SW480 (cell line): ENCODE data around the gene TOM1.

Experiments
- DNase-seq: peaks from one replicate; pipeline ENCODE4 v3.0.0-alpha.2; 2016; ENCODE audit warnings: low spot score

TOM1 gene

DNA sequence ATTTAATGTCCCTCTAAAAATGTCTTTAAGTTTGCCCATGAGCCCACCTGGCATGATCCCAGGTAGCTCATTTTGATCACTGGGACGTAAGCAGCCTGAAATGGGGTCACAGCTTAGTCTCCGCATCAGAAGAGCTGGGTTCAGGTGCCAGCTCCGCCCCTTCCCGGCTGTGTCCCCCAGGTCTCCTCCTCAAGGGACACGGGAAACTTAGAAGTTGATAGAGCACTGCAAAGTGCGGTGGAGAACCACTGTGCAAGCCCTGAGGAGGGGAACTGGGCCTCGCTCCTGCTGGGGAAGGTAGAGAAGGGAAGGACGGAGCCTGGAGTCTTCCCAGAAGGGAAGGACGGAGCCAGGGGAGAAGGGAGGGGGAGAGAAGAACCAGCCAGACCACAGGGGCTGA is 7.7 kb downstream of the TOM1 start:
- DNase-seq: no peak

DNA sequence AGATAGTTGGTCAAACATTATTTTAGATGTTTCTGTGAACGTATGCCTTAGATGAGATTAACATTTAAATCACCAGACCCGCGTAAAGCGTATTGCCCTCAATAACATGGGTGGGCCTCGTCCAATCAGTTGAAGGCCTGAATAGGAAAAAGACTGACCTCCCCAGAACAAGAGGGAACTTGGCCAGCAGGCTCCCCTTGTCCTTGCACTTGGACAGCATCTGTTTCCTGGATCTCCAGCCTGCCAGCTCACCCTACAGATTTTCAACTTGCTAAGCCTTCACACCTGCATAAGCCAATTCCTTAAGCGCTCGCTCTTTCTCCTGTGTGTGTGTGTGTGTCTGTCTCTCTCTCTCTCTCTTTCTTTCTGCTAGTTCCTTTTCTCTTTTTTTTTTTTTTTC is 8.2 kb downstream of the TOM1 start:
- DNase-seq: no peak

GRCh38 chr22:35308480-35309021 is 8.9 kb downstream of the TOM1 start:
- DNase-seq: no peak

GRCh38 chr22:35310556-35311550 is 11.2 kb downstream of the TOM1 start:
- peak; percentile 8 for DNase-seq

GRCh38 chr22:35311551-35311999 is 11.9 kb downstream of the TOM1 start:
- DNase-seq: no peak

GRCh38 chr22:35312198-35313059 is 12.7 kb downstream of the TOM1 start:
- peak; percentile 79 for DNase-seq

DNA sequence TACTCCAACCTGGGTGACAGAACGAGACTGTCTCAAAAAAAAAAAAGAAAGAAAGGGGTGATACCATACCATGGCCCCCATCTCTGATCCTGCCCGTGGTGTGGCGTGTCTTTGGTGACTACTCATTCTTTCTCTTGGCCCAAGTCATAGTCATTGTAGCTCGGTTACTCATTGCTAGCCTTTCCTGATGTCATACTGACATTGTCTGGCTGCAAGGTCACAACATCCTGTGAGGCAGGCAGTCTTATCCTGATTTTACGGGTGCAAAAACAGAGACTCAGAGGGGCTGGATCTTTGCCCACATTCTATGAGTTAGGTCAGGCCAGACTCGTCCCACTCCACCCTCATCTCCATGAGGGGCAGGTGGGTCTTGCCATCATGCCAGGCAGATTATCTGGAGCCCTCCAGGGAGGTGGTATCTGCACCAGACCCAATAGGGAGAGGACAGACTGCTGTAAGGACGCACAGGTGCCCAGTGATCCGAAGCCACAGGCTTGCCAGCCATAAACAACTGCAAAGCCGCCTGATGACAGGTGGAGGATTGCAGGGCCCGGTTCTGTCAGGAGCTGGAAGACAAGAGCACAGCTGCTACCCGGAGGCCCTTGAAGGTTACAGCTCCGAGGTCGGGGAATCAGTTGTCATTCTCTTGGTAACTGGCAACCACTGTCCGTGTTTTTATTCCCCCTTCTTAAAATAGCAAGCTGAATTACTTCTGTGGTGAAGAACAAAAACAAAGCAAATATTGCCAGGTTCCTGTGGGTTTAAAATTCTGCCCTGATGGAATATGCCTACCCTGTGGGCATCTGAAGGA is 13.8 kb downstream of the TOM1 start:
- peak; percentile 6 for DNase-seq

DNA sequence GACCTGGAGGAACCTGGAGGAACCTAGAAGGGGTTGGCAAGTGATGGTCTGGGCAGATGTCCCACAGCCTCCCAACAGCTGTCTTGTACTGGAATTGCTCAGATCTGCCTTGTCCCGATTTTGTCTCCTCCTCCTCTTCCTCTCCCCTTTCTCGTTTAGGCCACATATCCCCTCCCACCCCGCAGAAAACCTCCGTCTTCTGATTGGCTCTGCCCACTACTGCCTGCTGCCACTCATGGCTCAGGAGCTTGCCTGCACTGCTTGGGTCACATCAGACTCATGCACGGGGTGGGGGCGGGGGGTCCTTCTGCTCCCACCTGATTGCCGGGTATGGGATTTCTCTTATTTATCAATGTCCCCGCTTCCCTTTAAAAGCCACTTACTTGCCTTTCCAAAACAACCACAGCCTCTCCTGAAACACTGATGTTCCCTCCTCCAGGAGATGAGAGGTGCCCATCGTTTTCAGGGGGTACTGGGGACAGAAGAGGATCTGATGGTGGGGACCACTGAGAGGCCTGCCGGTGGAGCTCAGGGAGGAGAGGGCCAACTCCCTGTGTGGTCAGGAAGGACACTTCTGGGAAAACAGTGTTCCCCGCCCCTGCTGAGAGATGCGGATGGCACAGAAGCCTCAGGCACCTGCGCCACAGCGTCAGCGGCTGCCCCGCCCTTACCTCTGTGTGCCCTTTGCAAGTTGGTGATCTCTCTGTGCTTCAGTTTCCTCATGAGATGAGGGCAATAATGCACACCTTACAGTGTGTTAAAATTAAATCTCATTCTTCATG is 14.7 kb downstream of the TOM1 start:
- peak; percentile 20 for DNase-seq

DNA sequence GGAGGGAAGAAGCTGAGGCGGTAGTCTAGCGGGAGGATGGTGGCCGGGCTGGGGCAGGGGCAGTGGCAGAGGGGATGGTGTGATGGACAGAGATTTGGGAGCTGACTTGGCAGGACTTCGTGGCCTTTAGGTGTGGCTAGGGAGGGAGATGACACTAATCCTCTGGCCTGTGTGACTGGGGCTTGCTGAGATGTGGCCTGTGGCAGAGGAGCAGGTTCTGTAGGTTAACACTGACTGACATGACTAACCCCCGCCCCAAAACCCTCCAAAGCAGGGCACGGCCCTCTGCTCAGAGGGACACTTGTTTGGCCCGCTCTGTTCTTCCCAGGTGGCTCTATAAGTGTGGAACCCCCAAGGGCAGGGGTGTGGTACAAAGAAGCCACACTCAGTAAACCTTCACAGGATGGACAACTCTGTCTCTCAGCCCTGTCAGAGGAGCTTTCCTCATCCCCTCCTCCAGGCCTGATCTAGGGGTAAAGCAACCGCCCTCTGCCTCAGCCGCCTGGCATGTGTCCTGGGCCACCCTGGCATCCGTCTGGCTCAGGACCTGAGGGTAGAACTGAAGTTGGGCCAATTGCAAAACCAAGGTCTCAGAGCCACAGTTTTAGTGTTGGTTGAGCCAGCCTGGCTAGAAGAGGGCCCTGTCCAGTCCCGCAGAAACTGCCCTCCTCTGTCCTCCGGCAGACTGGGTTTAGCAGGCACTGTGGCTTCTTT is 15.6 kb downstream of the TOM1 start:
- DNase-seq: no peak

DNA sequence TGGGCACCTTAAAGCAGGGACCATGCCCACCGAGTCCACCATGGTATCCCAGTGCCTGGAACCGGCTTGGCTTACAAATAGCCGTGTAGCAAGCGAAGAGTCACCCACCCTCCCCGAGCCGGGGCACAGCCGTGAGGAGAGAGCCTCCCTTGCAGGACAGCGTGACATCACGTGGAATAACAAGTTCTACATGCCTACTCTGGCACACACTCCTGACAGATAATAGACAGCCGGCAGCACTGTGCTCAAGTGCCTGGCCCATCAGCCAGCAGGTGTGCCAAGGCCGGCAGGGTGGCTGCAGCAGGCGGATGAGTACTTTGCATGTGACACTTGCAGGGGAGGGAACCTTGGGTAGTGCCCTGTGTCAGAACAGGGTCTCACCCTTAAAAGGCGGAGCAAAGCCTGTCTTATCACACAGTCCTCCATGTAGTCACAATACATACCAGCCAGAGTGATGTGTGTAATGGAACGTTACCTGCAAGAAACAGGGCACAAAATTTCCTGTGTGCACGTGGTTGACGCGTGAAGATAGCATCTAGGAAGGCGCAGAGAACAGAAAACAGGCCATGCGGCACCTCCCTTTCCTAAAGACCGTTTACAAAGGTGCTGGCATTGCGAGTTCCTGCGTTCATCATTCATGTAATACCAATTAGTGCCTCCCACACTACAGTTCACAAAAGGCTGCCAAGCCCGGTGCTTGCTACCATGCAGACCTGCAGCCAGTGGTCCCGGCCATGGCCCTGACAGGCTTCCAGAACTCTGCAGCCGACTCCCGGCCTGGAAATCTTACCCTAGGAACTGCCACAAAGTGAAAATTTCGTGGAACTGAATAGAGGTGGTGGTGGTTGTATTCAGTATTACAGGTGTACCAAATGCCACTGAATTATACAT is 16.4 kb downstream of the TOM1 start:
- DNase-seq: no peak

DNA sequence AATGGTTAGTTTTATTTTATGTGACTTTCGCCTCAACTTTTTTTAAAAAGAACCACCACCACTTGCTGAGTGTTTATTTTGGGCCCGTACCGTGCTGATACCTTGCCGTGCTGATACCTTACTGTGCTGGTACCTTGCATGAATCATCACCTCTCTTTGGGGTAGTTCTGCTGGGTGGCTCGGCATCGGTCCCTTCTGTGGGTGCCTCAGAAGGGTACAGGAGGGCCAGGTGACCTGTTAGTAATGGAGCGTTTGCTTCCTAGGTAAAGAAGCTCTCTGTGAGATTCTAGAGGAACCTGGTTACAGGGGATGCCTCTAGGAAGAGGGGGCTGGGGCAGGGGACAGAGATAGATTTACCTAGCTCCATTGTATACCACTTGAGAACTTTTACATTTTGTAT is 17.1 kb downstream of the TOM1 start:
- no peak for DNase-seq

- DNase-seq: no peak
These were observed 18.1 kb downstream of the TOM1 start for GRCh38 chr22:35317680-35318290.

- DNase-seq: no peak
These were observed 18.9 kb downstream of the TOM1 start for GRCh38 chr22:35318346-35319215.

- DNase-seq: no peak
These were observed 19.7 kb downstream of the TOM1 start for GRCh38 chr22:35319244-35319985.

- DNase-seq: no peak
These were observed 22.4 kb downstream of the TOM1 start for GRCh38 chr22:35322126-35322525.

GRCh38 chr22:35322893-35323292 is 23.2 kb downstream of the TOM1 start:
- no peak for DNase-seq

DNA sequence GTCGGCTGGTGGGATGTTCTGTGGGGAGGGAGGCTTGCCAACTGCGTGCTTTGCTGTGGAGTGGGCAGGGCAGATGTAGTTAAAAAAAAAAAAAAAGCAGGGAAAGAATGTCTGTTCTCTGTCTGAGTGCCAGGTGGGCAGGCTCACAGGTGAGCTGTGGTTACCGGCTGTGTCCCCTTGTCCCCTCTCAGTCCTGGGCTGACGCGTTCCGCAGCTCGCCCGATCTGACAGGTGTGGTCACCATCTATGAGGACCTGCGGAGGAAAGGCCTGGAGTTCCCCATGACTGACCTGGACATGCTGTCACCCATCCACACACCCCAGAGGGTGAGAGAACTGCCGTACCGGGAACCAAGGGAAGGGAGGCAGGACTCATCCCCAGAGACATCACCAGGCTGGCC is 23.6 kb downstream of the TOM1 start:
- no peak for DNase-seq
